Lung (tissue), 13 donors: ENCODE measurements around the gene TRIM45. TPM values are rescaled to one million over a fixed set of nuclear protein-coding genes. Genes with fewer than 3 reads are reported as not detected.

Experiments used
- ATAC-seq: fragments of 200-7000 bp; cut with Tn5 transposase; one replicate; pipeline ENCODE4 v1.9.1; 2020; ENCODE audit warnings: moderate number of reproducible peaks; ENCODE audit not compliant: insufficient read depth, low FRiP score
- DNase-seq, 3 donors: peaks; one replicate each; pipeline ENCODE4 v3.0.0-alpha.2; 2013 to 2017
- H3K27ac ChIP-seq, 2 donors: one replicate each; pipeline ENCODE4 v1.5.1; 2013; ENCODE audit warnings: mild to moderate bottlenecking in 2 of 2, moderate library complexity in 2 of 2, control low read depth in 1 of 2, inconsistent platforms in 1 of 2, low read depth in 1 of 2, low read length in 1 of 2
- H3K27me3 ChIP-seq, 3 donors: one replicate each; pipeline ENCODE4 v1.5.1; 2013; ENCODE audit warnings: low read length in 2 of 3; ENCODE audit not compliant: control insufficient read depth in 3 of 3, insufficient read depth in 3 of 3
- H3K36me3 ChIP-seq, 4 donors: one replicate each; pipeline ENCODE4 v1.5.1; 2013; ENCODE audit warnings: low read length in 4 of 4, mild to moderate bottlenecking in 1 of 4, moderate library complexity in 1 of 4; ENCODE audit not compliant: control insufficient read depth in 4 of 4, insufficient read depth in 4 of 4
- H3K4me1 ChIP-seq, 5 donors: one replicate each; pipeline ENCODE4 v1.5.1; 2013; ENCODE audit warnings: low read length in 5 of 5, mild to moderate bottlenecking in 2 of 5, moderate library complexity in 1 of 5; ENCODE audit not compliant: control insufficient read depth in 5 of 5, insufficient read depth in 5 of 5
- H3K4me3 ChIP-seq: one replicate; pipeline ENCODE4 v1.5.1; 2013; ENCODE audit warnings: mild to moderate bottlenecking, control low read depth, moderate library complexity
- H3K9ac ChIP-seq, 2 donors: one replicate each; pipeline ENCODE4 v1.5.1; 2013; ENCODE audit warnings: low read length in 2 of 2, control low read depth in 1 of 2; ENCODE audit not compliant: insufficient read depth in 1 of 2
- H3K9me3 ChIP-seq, 4 donors: one replicate each; pipeline ENCODE4 v1.5.1; 2013; ENCODE audit warnings: low read length in 3 of 4, mild to moderate bottlenecking in 1 of 4, moderate library complexity in 1 of 4; ENCODE audit not compliant: control insufficient read depth in 4 of 4, insufficient read depth in 3 of 4
- CTCF ChIP-seq: IDR thresholded peaks from 2 replicates; pipeline ENCODE4 v1.5.1; 2012; ENCODE audit warnings: mild to moderate bottlenecking; ENCODE audit errors: control extremely low read depth, extremely low read depth
- WGBS, 2 donors: extraction: QIAGEN DNeasy Blood & Tissue Kit; methylation state at CpG; one replicate each; pipeline ENCODE4 v1.1.7; 2013; 5-methylcytosine and 5-hydroxymethylcytosine counted together
- polyA plus RNA-seq, 2 donors: library from polyadenylated mRNA; stranded (reverse); fragments of 200-250 nt; gene quantifications; one replicate each; pipeline ENCODE4 v1.2.1, GENCODE V29; 2013
- small RNA-seq: library from RNA; depleted of rRNA; stranded (forward); fragments of <200 nt; gene quantifications from one replicate; pipeline ENCODE3, GENCODE V24; 2014; ENCODE audit warnings: low replicate concordance
- total RNA-seq, 2 donors: library from RNA; depleted of rRNA in 1 of 2; stranded (reverse); fragments of >200 nt in 1 of 2; gene quantifications; one replicate each; pipeline ENCODE4 v1.2.1, GENCODE V29; 2014 to 2021
- donor health status: control.
- donor health status: control.
- donor health status: Bipolar disorder and iron deficiency.
- donor health status: healthy.
- donor health status: DM: yes; HTN: yes; CAD: no.

TRIM45 gene
- total and polyA plus RNA-seq, 4 donors: 0.41 to 6.0 (median 3.0) TPM

- no peaks in the 10 kb centered on the region for H3K9me3 ChIP-seq
- DNase-seq: no peak
- peaks cover 0 to 2% (median 0%) of the 10 kb centered on the region in 5 donors for H3K4me1 ChIP-seq
- no peak for TF ChIP-seq CTCF
- no peaks in the 10 kb centered on the region for H3K27me3 ChIP-seq
- H3K4me3 ChIP-seq: no peak overlapping the region
- H3K36me3 ChIP-seq: no peaks in the 10 kb centered on the region
- WGBS, 2 donors: 73 to 82% methylated on average over 6 of the region's 6 CpGs
- no peak overlapping the region for H3K27ac ChIP-seq
- ATAC-seq: no peak
- no peak overlapping the region for H3K9ac ChIP-seq
Observed at GRCh38 chr1:117066367-117066766, 55.2 kb downstream of the TRIM45 start.

GRCh38 chr1:117061986-117062415, 59.5 kb downstream of the TRIM45 start:
- Histone ChIP-seq H3K27ac (no peak overlapping the region), H3K4me1 (peaks cover 0 to 9% (median 0%) of the 10 kb centered on the region in 5 donors), H3K9ac (no peak overlapping the region), H3K4me3 (no peak overlapping the region), H3K36me3 (no peaks in the 10 kb centered on the region), H3K27me3 (no peaks in the 10 kb centered on the region), H3K9me3 (no peaks in the 10 kb centered on the region)
- TF ChIP-seq CTCF: no peak
- DNase-seq (no peak), ATAC-seq (no peak)
- WGBS, 2 donors: 80 to 81% methylated on average over 2 of the region's 2 CpGs

Small RNA genes lying within 50 kb of the gene (small RNA-seq; reads per million reads assigned to genes)
- gene MIR942: 1.5 reads per million, percentile 88 among the genes with 10 or more reads in this experiment

Other genes with a start within 250 kb of the TRIM45 start
- 10 to 100 TPM; 29.2 to 51.7 TPM for gene PTGFRN, start 211.8 kb downstream of the TRIM45 start, total RNA-seq
- gene PTGFRN, start 211.8 kb downstream of the TRIM45 start, polyA plus RNA-seq: 10 to 100 TPM in 1 of 2 donors, 1 to 10 TPM in 1; 8.0 to 20.6 TPM
- 1 to 10 TPM; 2.2 to 6.7 TPM for gene CD101, start 120.0 kb downstream of the TRIM45 start, total RNA-seq
- gene CD101, start 120.0 kb downstream of the TRIM45 start, polyA plus RNA-seq: 10 to 100 TPM in 1 of 2 donors, 1 to 10 TPM in 1; 2.0 to 17.8 TPM
- 10 to 100 TPM; 17.9 to 21.0 TPM for gene TTF2, start 61.4 kb downstream of the TRIM45 start, total RNA-seq
- gene TTF2, start 61.4 kb downstream of the TRIM45 start, polyA plus RNA-seq: 1 to 10 TPM; 3.9 to 5.2 TPM
- 1 to 10 TPM; 3.0 to 3.9 TPM for gene VTCN1, start 89.2 kb upstream of the TRIM45 start, total RNA-seq
- gene VTCN1, start 89.2 kb upstream of the TRIM45 start, polyA plus RNA-seq: under 1 TPM; 0.45 to 0.84 TPM
- gene MAN1A2, start 245.7 kb upstream of the TRIM45 start, total RNA-seq: 10 to 100 TPM; 39.3 to 56.3 TPM
- gene MAN1A2, start 245.7 kb upstream of the TRIM45 start, polyA plus RNA-seq: 10 to 100 TPM in 1 of 2 donors, 1 to 10 TPM in 1; 6.4 to 11.3 TPM